PFSK-1 (cell line): ENCODE measurements around the gene CEP112.

ENCODE experiments used
- FOXP2 ChIP-seq: optimal IDR thresholded peaks from 2 replicates; pipeline ENCODE3; 2011; ENCODE audit warnings: borderline replicate concordance, control low read depth, inconsistent platforms; ENCODE audit not compliant: insufficient read depth; ENCODE audit errors: extremely low read length, extremely low read depth
- POLR2AphosphoS5 ChIP-seq: IDR thresholded peaks from 2 replicates; pipeline ENCODE4 v1.6.1; 2012; ENCODE audit warnings: low read depth, mild to moderate bottlenecking, control low read depth, low read length, moderate library complexity
- SIN3A ChIP-seq: IDR thresholded peaks from 2 replicates; pipeline ENCODE4 v1.6.1; 2012; ENCODE audit warnings: mild to moderate bottlenecking, low read length, moderate library complexity, borderline replicate concordance; ENCODE audit not compliant: insufficient read depth
- TAF1 ChIP-seq: IDR thresholded peaks from 2 replicates; pipeline ENCODE4 v1.6.1; 2012; ENCODE audit warnings: low read length, control low read depth, borderline replicate concordance; ENCODE audit not compliant: insufficient read depth
- TF ChIP-seq, protein P1 (sequence below), 2 experiments: IDR thresholded peaks; 2 replicates each; pipeline versions ENCODE4 v1.6.1 to v1.8.0; 2011 to 2012; ENCODE audit warnings: low read depth in 2 of 2, low read length in 2 of 2, control low read depth in 1 of 2, inconsistent platforms in 1 of 2, mild to moderate bottlenecking in 1 of 2, moderate library complexity in 1 of 2; ENCODE audit not compliant: insufficient read depth in 1 of 2

The CEP112 gene

GRCh38 chr17:65790241-65790640 lies 401.7 kb downstream of the CEP112 start:
- no peak for TF ChIP-seq FOXP2
- TF ChIP-seq, protein P1, sequence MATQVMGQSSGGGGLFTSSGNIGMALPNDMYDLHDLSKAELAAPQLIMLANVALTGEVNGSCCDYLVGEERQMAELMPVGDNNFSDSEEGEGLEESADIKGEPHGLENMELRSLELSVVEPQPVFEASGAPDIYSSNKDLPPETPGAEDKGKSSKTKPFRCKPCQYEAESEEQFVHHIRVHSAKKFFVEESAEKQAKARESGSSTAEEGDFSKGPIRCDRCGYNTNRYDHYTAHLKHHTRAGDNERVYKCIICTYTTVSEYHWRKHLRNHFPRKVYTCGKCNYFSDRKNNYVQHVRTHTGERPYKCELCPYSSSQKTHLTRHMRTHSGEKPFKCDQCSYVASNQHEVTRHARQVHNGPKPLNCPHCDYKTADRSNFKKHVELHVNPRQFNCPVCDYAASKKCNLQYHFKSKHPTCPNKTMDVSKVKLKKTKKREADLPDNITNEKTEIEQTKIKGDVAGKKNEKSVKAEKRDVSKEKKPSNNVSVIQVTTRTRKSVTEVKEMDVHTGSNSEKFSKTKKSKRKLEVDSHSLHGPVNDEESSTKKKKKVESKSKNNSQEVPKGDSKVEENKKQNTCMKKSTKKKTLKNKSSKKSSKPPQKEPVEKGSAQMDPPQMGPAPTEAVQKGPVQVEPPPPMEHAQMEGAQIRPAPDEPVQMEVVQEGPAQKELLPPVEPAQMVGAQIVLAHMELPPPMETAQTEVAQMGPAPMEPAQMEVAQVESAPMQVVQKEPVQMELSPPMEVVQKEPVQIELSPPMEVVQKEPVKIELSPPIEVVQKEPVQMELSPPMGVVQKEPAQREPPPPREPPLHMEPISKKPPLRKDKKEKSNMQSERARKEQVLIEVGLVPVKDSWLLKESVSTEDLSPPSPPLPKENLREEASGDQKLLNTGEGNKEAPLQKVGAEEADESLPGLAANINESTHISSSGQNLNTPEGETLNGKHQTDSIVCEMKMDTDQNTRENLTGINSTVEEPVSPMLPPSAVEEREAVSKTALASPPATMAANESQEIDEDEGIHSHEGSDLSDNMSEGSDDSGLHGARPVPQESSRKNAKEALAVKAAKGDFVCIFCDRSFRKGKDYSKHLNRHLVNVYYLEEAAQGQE (IDR thresholded peaks at IDR 0.05; ENCODE audit: insufficient read depth in 1 of 2, low read depth in 2 of 2, low read length in 2 of 2) = no peak
- TF ChIP-seq SIN3A = no peak
- no peak for TF ChIP-seq POLR2AphosphoS5
- TF ChIP-seq TAF1 = no peak

GRCh38 chr17:65787503-65787902 lies 404.4 kb downstream of the CEP112 start:
- TF ChIP-seq SIN3A = no peak
- TF ChIP-seq POLR2AphosphoS5 = no peak
- TF ChIP-seq, protein P1 (IDR thresholded peaks at IDR 0.05; ENCODE audit: insufficient read depth in 1 of 2, low read depth in 2 of 2, low read length in 2 of 2) = no peak
- TF ChIP-seq FOXP2 = no peak
- no peak for TF ChIP-seq TAF1

DNA sequence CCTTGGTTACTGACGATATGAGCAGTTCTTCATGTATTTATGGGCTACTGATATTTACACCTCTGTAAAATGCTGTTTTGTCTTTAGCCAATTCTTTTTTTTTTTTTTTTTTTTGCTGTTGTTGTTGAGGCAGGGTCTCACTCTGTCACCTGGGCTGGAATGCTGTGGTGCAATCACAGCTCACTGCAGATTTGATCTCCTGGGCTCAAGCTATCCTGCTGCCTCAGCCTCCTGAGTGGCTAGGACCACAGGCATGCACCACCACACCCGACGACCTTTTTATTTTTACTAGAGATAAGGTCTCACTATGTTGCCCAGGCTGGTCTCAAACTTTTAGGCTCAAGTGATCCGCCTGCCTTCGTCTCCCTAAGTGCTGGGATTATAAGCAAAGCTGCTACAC lies 405.5 kb downstream of the CEP112 start:
- no peak for TF ChIP-seq FOXP2
- TF ChIP-seq SIN3A = no peak
- no peak for TF ChIP-seq POLR2AphosphoS5
- no peak for TF ChIP-seq TAF1
- TF ChIP-seq, protein P1 (IDR thresholded peaks at IDR 0.05; ENCODE audit: insufficient read depth in 1 of 2, low read depth in 2 of 2, low read length in 2 of 2) = no peak

DNA sequence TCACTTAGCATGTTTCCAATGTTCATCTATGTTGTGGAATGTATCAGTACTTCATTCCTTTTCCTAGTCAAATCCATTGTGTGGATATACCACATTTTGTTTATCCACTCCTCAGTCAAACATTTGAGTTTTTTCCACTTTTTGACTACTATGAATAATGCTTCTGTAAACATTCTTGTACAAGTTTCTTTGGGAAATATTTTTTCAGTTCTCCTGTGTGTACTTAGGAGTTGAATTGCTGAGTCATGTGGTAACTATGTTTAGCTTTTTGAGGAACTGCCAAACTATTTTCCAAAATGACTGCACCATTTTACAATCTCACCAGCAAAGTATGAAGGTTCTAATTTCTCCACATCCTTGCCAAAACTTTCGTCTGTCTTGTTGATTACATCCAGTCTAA lies 406.8 kb downstream of the CEP112 start:
- no peak for TF ChIP-seq SIN3A
- TF ChIP-seq POLR2AphosphoS5 = no peak
- TF ChIP-seq, protein P1 (IDR thresholded peaks at IDR 0.05; ENCODE audit: insufficient read depth in 1 of 2, low read depth in 2 of 2, low read length in 2 of 2) = no peak
- TF ChIP-seq TAF1 = no peak
- no peak for TF ChIP-seq FOXP2

- TF ChIP-seq TAF1 = no peak
- TF ChIP-seq FOXP2 = no peak
- TF ChIP-seq, protein P1 (IDR thresholded peaks at IDR 0.05; ENCODE audit: insufficient read depth in 1 of 2, low read depth in 2 of 2, low read length in 2 of 2) = no peak
- TF ChIP-seq POLR2AphosphoS5 = no peak
- TF ChIP-seq SIN3A = no peak
Observed at GRCh38 chr17:65783845-65784334, 408.0 kb downstream of the CEP112 start.
